A549 (cell line): ENCODE measurements around the gene DDAH2.

Experiments
- CBX2 ChIP-seq: fragments of 200-600 bp; sonication (generic); IDR thresholded peaks from 2 replicates; pipeline ENCODE4 v1.6.1; 2016; ENCODE audit warnings: low read depth, mild to moderate bottlenecking, borderline replicate concordance
- CHD2 ChIP-seq: fragments of 150-350 bp; IDR thresholded peaks from 2 replicates; pipeline ENCODE4 v1.6.1; 2014; ENCODE audit warnings: low read length; ENCODE audit not compliant: partially characterized antibody
- EP300 ChIP-seq, 2 experiments: fragments of >200 bp; sonication (Bioruptor Twin); formaldehyde crosslinking; IDR thresholded peaks; 2 replicates in 1 of 2; 3 replicates in 1 of 2; pipeline ENCODE4 v1.6.1; 2016 to 2017
- ESRRA ChIP-seq: fragments of 150-350 bp; IDR thresholded peaks from 2 replicates; pipeline ENCODE4 v1.6.1; 2014; ENCODE audit warnings: mild to moderate bottlenecking, low read length, borderline replicate concordance
- KDM5A ChIP-seq: fragments of 200-600 bp; sonication (generic); IDR thresholded peaks from 2 replicates; pipeline ENCODE4 v1.6.1; 2016; ENCODE audit warnings: antibody characterized with exemption, mild to moderate bottlenecking
- MAFK ChIP-seq: fragments of 450-650 bp; IDR thresholded peaks from 2 replicates; pipeline ENCODE4 v1.6.1; 2014; ENCODE audit not compliant: partially characterized antibody
- POLR2AphosphoS2 ChIP-seq: conservative IDR thresholded peaks from 2 replicates; pipeline ENCODE4 v1.6.1; 2012; ENCODE audit warnings: low read length, improper control_type of control experiment, inconsistent platforms
- RCOR1 ChIP-seq: fragments of 150-350 bp; IDR thresholded peaks from 2 replicates; pipeline ENCODE4 v1.6.1; 2014; ENCODE audit warnings: antibody characterized with exemption, low read length, low read depth
- RNF2 ChIP-seq: fragments of 200-600 bp; sonication (generic); IDR thresholded peaks from 2 replicates; pipeline ENCODE4 v1.6.1; 2016; ENCODE audit warnings: low read depth, mild to moderate bottlenecking, antibody characterized with exemption, moderate library complexity, borderline replicate concordance
- SMC3 ChIP-seq: fragments of >200 bp; sonication (Bioruptor Twin); formaldehyde crosslinking; IDR thresholded peaks from 3 replicates; pipeline ENCODE4 v1.6.1; 2018; ENCODE audit warnings: inconsistent platforms
- TF ChIP-seq, protein P1 (sequence below): fragments of 450-650 bp; IDR thresholded peaks from 2 replicates; pipeline ENCODE4 v1.6.1; 2014; ENCODE audit warnings: antibody characterized with exemption
- TF ChIP-seq, protein P2 (sequence below): fragments of >200 bp; sonication (Bioruptor Twin); formaldehyde crosslinking; IDR thresholded peaks from 3 replicates; pipeline ENCODE4 v1.5.1; 2016

DNA sequence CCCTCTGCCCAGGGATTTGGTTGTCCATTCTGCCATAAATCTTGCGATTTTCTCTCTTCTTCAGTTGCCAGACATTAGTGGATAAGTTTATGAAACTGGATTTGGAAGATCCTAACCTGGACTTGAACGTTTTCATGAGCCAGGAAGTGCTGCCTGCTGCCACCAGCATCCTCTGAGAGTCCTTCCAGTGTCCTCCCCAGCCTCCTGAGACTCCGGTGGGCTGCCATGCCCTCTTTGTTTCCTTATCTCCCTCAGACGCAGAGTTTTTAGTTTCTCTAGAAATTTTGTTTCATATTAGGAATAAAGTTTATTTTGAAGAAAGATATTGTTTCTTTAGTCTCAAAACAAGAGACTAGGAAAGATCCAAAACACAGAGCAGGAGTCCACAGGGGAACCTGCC, 33.3 kb upstream of the DDAH2 start, which contains the start of gene SAPCD1:
- TF ChIP-seq RNF2: no peak
- TF ChIP-seq, protein P1, sequence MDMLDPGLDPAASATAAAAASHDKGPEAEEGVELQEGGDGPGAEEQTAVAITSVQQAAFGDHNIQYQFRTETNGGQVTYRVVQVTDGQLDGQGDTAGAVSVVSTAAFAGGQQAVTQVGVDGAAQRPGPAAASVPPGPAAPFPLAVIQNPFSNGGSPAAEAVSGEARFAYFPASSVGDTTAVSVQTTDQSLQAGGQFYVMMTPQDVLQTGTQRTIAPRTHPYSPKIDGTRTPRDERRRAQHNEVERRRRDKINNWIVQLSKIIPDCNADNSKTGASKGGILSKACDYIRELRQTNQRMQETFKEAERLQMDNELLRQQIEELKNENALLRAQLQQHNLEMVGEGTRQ: no peak
- TF ChIP-seq, protein P2, sequence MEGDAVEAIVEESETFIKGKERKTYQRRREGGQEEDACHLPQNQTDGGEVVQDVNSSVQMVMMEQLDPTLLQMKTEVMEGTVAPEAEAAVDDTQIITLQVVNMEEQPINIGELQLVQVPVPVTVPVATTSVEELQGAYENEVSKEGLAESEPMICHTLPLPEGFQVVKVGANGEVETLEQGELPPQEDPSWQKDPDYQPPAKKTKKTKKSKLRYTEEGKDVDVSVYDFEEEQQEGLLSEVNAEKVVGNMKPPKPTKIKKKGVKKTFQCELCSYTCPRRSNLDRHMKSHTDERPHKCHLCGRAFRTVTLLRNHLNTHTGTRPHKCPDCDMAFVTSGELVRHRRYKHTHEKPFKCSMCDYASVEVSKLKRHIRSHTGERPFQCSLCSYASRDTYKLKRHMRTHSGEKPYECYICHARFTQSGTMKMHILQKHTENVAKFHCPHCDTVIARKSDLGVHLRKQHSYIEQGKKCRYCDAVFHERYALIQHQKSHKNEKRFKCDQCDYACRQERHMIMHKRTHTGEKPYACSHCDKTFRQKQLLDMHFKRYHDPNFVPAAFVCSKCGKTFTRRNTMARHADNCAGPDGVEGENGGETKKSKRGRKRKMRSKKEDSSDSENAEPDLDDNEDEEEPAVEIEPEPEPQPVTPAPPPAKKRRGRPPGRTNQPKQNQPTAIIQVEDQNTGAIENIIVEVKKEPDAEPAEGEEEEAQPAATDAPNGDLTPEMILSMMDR: no peak
- no peak for TF ChIP-seq EP300 (IDR thresholded peaks at IDR 0.05)
- no peak for TF ChIP-seq ESRRA
- no peak for TF ChIP-seq POLR2AphosphoS2
- TF ChIP-seq MAFK: no peak
- no peak for TF ChIP-seq CHD2
- TF ChIP-seq RCOR1: no peak
- no peak for TF ChIP-seq CBX2
- no peak for TF ChIP-seq KDM5A
- TF ChIP-seq SMC3: no peak
